Measurements from ENCODE around the gene BMPR1B. TPM values are rescaled to one million over a fixed set of nuclear protein-coding genes. Genes with fewer than 3 reads are reported as not detected.

BMPR1B gene
- total RNA-seq, 4 donors from 2014 or later, result 10.5 to 40.9 (median 20.3) TPM

DNA sequence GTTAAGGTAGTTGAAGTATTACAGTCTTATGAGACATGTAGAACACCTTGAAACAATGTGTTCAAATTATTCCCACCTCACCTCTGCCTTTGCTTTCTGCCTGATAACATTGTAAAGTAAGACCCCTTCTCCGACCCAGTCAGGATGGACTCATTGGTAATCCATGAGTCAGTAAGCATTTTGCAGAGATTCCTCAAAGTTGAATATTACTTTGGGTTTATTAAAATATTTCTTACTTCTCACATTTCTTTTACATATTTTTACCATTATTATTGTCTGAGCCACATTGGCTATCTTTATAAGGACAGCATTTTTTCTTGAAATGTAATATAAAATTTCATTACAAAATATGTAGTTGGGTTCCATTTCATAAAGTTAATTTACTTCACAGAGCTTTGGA, 201.6 kb downstream of the BMPR1B start:
- H3K27me3 ChIP-seq, result no peaks in the 10 kb centered on the region
- H3K4me1 ChIP-seq, result peaks cover 0 to 13% (median 0%) of the 10 kb centered on the region in 3 donors
- ATAC-seq, result no peak
- H3K36me3 ChIP-seq, result no peaks in the 10 kb centered on the region
- no peak overlapping the region for H3K4me3 ChIP-seq
- H3K27ac ChIP-seq, result no peak overlapping the region
- no peaks in the 10 kb centered on the region for H3K9me3 ChIP-seq
- WGBS, 2 donors (ENCODE audit: low coverage in 1 of 2), result 100% methylated on average over 1 of the region's 1 CpG
- TF ChIP-seq, protein P1, sequence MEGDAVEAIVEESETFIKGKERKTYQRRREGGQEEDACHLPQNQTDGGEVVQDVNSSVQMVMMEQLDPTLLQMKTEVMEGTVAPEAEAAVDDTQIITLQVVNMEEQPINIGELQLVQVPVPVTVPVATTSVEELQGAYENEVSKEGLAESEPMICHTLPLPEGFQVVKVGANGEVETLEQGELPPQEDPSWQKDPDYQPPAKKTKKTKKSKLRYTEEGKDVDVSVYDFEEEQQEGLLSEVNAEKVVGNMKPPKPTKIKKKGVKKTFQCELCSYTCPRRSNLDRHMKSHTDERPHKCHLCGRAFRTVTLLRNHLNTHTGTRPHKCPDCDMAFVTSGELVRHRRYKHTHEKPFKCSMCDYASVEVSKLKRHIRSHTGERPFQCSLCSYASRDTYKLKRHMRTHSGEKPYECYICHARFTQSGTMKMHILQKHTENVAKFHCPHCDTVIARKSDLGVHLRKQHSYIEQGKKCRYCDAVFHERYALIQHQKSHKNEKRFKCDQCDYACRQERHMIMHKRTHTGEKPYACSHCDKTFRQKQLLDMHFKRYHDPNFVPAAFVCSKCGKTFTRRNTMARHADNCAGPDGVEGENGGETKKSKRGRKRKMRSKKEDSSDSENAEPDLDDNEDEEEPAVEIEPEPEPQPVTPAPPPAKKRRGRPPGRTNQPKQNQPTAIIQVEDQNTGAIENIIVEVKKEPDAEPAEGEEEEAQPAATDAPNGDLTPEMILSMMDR (IDR thresholded peaks at IDR 0.05), result no peak
- TF ChIP-seq POLR2A (IDR thresholded peaks at IDR 0.05) (no peak), POLR2AphosphoS5 (IDR thresholded peaks at IDR 0.05) (no peak), EP300 (IDR thresholded peaks at IDR 0.05) (no peak)

DNA sequence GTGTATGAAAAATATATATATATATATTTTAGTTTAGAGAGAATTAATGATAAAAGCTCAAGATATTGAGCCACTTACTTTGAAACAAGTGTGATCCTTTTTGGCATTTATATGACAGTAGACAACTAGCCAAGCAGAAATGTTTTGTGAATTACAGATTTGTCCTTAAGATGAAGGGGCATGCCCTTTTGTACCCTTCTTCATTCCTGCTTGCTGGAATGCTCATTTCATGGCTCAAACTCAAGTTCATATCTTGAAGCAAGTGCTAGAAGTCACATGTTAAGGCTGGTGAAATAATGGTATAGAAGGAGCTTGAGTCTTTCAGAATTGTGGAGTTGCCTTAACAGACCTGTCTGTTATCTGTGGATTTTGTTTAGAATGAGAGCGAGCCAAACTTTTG, 203.0 kb downstream of the BMPR1B start:
- WGBS, 2 donors (ENCODE audit: low coverage in 1 of 2), result 100% methylated on average over 1 of the region's 1 CpG; no CpG with 5 or more reads in 1 of the 2 donors
- TF ChIP-seq, protein P1 (IDR thresholded peaks at IDR 0.05), result no peak
- TF ChIP-seq POLR2AphosphoS5 (IDR thresholded peaks at IDR 0.05) (peak; percentile 14), POLR2A (IDR thresholded peaks at IDR 0.05) (no peak)
- Histone ChIP-seq H3K27ac (no peak overlapping the region), H3K4me3 (no peak overlapping the region), H3K9me3 (no peaks in the 10 kb centered on the region), H3K27me3 (no peaks in the 10 kb centered on the region), H3K4me1 (peaks cover 0 to 14% (median 0%) of the 10 kb centered on the region in 3 donors), H3K36me3 (no peaks in the 10 kb centered on the region)
- ATAC-seq, result no peak

DNA sequence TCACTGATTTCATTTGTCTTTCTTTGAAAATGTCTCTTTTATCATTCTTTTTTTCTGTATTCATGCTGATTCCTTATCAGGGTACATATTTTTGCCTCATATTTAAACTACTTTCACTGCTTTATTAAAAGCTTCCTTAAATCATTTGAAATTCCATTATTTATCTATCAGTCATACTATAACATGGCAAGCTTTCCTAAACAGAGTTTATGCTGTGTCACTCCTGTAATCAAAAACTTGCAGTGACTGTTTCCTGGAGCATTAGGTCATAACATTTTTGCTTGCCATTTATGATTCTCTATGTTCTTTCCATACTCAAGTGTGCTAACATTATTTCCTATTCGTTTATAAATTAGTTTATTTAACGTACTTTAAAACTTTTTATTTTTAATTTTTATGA, 203.7 kb downstream of the BMPR1B start:
- no peak for ATAC-seq
- TF ChIP-seq POLR2A (IDR thresholded peaks at IDR 0.05) (no peak), POLR2AphosphoS5 (IDR thresholded peaks at IDR 0.05) (no peak), EP300 (IDR thresholded peaks at IDR 0.05) (no peak)
- TF ChIP-seq, protein P1 (IDR thresholded peaks at IDR 0.05), result no peak
- Histone ChIP-seq H3K4me3 (no peak overlapping the region), H3K4me1 (peaks cover 0 to 21% (median 0%) of the 10 kb centered on the region in 3 donors), H3K36me3 (no peaks in the 10 kb centered on the region), H3K27me3 (no peaks in the 10 kb centered on the region), H3K27ac (no peak overlapping the region), H3K9me3 (no peaks in the 10 kb centered on the region)
- WGBS, 2 donors (ENCODE audit: low coverage in 1 of 2), result 71 to 74% methylated on average over 2 of the region's 2 CpGs

DNA sequence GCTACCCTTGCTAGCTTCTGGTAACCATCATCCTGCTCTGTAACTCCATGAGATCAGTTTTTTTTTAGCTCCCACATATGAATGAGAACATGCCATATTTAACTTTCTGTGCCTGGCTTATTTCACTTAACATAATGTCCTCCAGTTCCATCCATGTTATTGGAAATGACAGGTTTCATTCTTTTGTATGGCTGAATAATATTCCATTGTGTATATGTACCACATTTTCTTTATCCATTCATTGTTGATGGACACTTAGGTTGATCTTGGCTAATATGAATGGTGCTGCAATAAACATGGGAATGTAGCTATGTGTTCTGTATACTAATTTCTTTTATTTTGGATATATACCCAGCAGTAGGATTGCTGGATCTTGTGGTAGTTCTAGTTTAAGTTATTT, 204.7 kb downstream of the BMPR1B start:
- Histone ChIP-seq H3K27ac (no peak overlapping the region), H3K27me3 (no peaks in the 10 kb centered on the region), H3K36me3 (no peaks in the 10 kb centered on the region), H3K4me1 (peaks cover 0 to 21% (median 0%) of the 10 kb centered on the region in 3 donors), H3K4me3 (no peak overlapping the region), H3K9me3 (no peaks in the 10 kb centered on the region)
- TF ChIP-seq POLR2A (IDR thresholded peaks at IDR 0.05), result no peak
- no peak for TF ChIP-seq EP300 (IDR thresholded peaks at IDR 0.05)
- TF ChIP-seq, protein P1 (IDR thresholded peaks at IDR 0.05), result no peak
- TF ChIP-seq POLR2AphosphoS5 (IDR thresholded peaks at IDR 0.05), result no peak
- no peak for ATAC-seq

DNA sequence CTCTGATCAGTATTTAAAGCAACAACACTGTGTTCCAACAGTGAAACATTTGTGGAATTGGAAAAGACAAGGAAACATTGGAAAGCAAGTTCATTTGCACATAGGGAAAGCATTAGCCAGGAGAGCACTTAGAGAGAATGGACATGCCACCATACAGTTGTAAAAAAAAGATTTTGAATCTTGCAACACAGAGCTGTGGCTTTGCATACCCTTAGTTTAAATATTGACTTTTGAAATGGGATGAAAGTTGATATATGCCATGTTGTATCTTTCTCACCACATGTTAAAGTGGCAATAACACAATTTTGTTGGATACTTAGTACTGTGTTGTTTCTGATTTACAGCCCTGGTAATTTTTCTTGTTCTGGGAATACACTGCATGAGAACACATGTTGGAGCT, 208.1 kb downstream of the BMPR1B start:
- no peak for TF ChIP-seq EP300 (IDR thresholded peaks at IDR 0.05)
- TF ChIP-seq, protein P1 (IDR thresholded peaks at IDR 0.05), result no peak
- no peak for TF ChIP-seq POLR2A (IDR thresholded peaks at IDR 0.05)
- TF ChIP-seq POLR2AphosphoS5 (IDR thresholded peaks at IDR 0.05), result no peak
- H3K36me3 ChIP-seq, result no peaks in the 10 kb centered on the region
- no peak overlapping the region for H3K27ac ChIP-seq
- no peaks in the 10 kb centered on the region for H3K9me3 ChIP-seq
- H3K27me3 ChIP-seq, result no peaks in the 10 kb centered on the region
- peaks cover 0 to 14% (median 0%) of the 10 kb centered on the region in 3 donors for H3K4me1 ChIP-seq
- H3K4me3 ChIP-seq, result no peak overlapping the region
- ATAC-seq, result no peak

Data from gastroesophageal sphincter (tissue), 4 donors.